ENCODE measurements around the gene GJA9. TPM values are rescaled to one million over a fixed set of nuclear protein-coding genes. Genes with fewer than 3 reads are reported as not detected.

The GJA9 gene
- total and polyA plus RNA-seq, 2 of the 8 experiments (the other 6 are each of a cell fraction or from before 2014, with no cell fraction given) = not detected

- no peak overlapping the region for H3K56ac ChIP-seq (replicated peaks; ENCODE audit: insufficient read length, low read depth, low read length)
- FAIRE-seq (no peak), DNase-seq (ENCODE audit: low read depth in 1 of 2, low spot score in 2 of 2) (no peak)
- no peak overlapping the region for H2BK120ac ChIP-seq (replicated peaks; ENCODE audit: low read depth, low read length)
- H3K4ac ChIP-seq (replicated peaks; ENCODE audit: insufficient read length, low read depth, low read length) = no peak overlapping the region
- H3K18ac ChIP-seq (ENCODE audit: extremely low read depth, low read length) = no peak overlapping the region
- H2AFZ ChIP-seq (ENCODE audit: low read length) = no peak overlapping the region
- no peak overlapping the region for H3K4me3 ChIP-seq (ENCODE audit: extremely low read depth in 1 of 4, insufficient read depth in 2 of 4, low read depth in 3 of 4, low read length in 4 of 4)
- H3K79me1 ChIP-seq (ENCODE audit: low read depth, low read length) = no peaks in the 10 kb centered on the region
- H3K9me3 ChIP-seq (ENCODE audit: insufficient read depth in 2 of 2, low read depth in 1 of 2, low read length in 1 of 2) = peaks cover 4 to 5% of the 10 kb centered on the region in 2 experiments; a peak in 2 of 4 replicates
- H3K14ac ChIP-seq (ENCODE audit: insufficient read length) = no peak overlapping the region
- no peaks in the 10 kb centered on the region for H4K20me1 ChIP-seq (replicated peaks in 1 of 2; ENCODE audit: control insufficient read depth in 1 of 2, insufficient read depth in 2 of 2, low read length in 2 of 2)
- H2BK12ac ChIP-seq (ENCODE audit: low read depth, low read length) = no peak overlapping the region
- no peak overlapping the region for H2BK15ac ChIP-seq (ENCODE audit: low read length)
- H3K23ac ChIP-seq (ENCODE audit: insufficient read length) = no peak overlapping the region
- no peak overlapping the region for H3K9ac ChIP-seq (replicated peaks in 1 of 4; ENCODE audit: extremely low read depth in 1 of 4, low read depth in 3 of 4, low read length in 3 of 4)
- no peaks in the 10 kb centered on the region for H3K23me2 ChIP-seq (ENCODE audit: low read depth, low read length)
- no peak overlapping the region for H2BK5ac ChIP-seq (ENCODE audit: low read depth, low read length)
- no peak overlapping the region for H4K91ac ChIP-seq (replicated peaks; ENCODE audit: insufficient read length, low read length)
- no peak overlapping the region; the same call in 1 of the 2 replicates for H2BK20ac ChIP-seq (ENCODE audit: low read length)
- H2AK5ac ChIP-seq (ENCODE audit: low read depth, low read length) = no peak overlapping the region
- no peaks in the 10 kb centered on the region for H3K4me1 ChIP-seq (replicated peaks in 1 of 4; ENCODE audit: control insufficient read depth in 3 of 4, insufficient read depth in 4 of 4, low read length in 3 of 4)
- CTCF ChIA-PET (ENCODE audit: partially characterized antibody) = interaction anchor here (0.9 kb wide), 1 partner anchor 10 kb away, joined by 3 read pairs; no protein-coding TSS in a partner anchor
- TF ChIP-seq NRF1 (IDR thresholded peaks at IDR 0.05; ENCODE audit: low read depth, low read length) (no peak), CTCF (IDR thresholded peaks at IDR 0.05; ENCODE audit: control extremely low read depth in 1 of 3, insufficient read depth in 1 of 3, low read depth in 1 of 3, low read length in 3 of 3) (no peak), RBBP5 (IDR thresholded peaks at IDR 0.05; ENCODE audit: borderline replicate concordance, low read depth, low read length) (no peak)
- H3K79me2 ChIP-seq (ENCODE audit: control insufficient read depth in 1 of 2, insufficient read depth in 2 of 2, low read length in 2 of 2) = no peaks in the 10 kb centered on the region
- 92% methylated on average over 13 of the region's 13 CpGs; no CpG with 5 or more reads in 1 of the 2 experiments for WGBS, 2 experiments (ENCODE audit: extremely low coverage in 1 of 2, insufficient coverage in 1 of 2, insufficient read length in 1 of 2, insufficient replicate concordance in 2 of 2, low coverage in 1 of 2, low lambda C conversion rate in 2 of 2, missing lambda C conversion rate in 1 of 2)
- no peak overlapping the region for H4K5ac ChIP-seq (ENCODE audit: insufficient read length, low read depth, low read length)
- no peaks in the 10 kb centered on the region for H3K27me3 ChIP-seq (replicated peaks in 1 of 4; ENCODE audit: control insufficient read depth in 3 of 4, extremely low read depth in 1 of 4, insufficient read depth in 3 of 4, low read length in 3 of 4)
- H4K8ac ChIP-seq (ENCODE audit: extremely low read depth, insufficient read depth, low read length) = no peak overlapping the region
- no peak overlapping the region for H3K4me2 ChIP-seq (ENCODE audit: insufficient read depth in 1 of 2, low read depth in 2 of 2, low read length in 2 of 2)
- POLR2A ChIA-PET (ENCODE audit: partially characterized antibody) = interaction anchor here (0.9 kb wide), 2 partner anchors 10 to 99 kb away, joined by 3 to 4 read pairs; no protein-coding TSS in a partner anchor
- no peaks in the 10 kb centered on the region for H3K36me3 ChIP-seq (ENCODE audit: control insufficient read depth in 2 of 4, insufficient read depth in 4 of 4, low read length in 3 of 4)
- no peak overlapping the region for H3K27ac ChIP-seq (ENCODE audit: low read depth, low read length)
Measured at GRCh38 chr1:38908821-38909220, 27.4 kb upstream of the GJA9 start.
